Parathyroid adenoma (tissue), 2 donors: ENCODE results near the gene OR2AJ1.

Experiments used
- H2AFZ ChIP-seq: fragments of 300-600 bp; sonication (generic); one replicate; pipeline ENCODE4 v1.7.0; 2017; ENCODE audit warnings: antibody characterized with exemption, mild to moderate bottlenecking
- H3K27ac ChIP-seq: fragments of 300-600 bp; sonication (generic); one replicate; pipeline ENCODE4 v1.7.0; 2017
- H3K27me3 ChIP-seq: fragments of 300-600 bp; sonication (generic); one replicate; pipeline ENCODE4 v1.7.0; 2017; ENCODE audit warnings: low read length; ENCODE audit not compliant: control insufficient read depth, insufficient read depth
- H3K36me3 ChIP-seq: fragments of 300-600 bp; sonication (generic); one replicate; pipeline ENCODE4 v1.7.0; 2017; ENCODE audit warnings: low read length; ENCODE audit not compliant: control insufficient read depth, insufficient read depth
- H3K4me1 ChIP-seq: fragments of 300-600 bp; sonication (generic); one replicate; pipeline ENCODE4 v1.7.0; 2017; ENCODE audit warnings: control low read depth
- H3K4me2 ChIP-seq: fragments of 300-600 bp; sonication (generic); one replicate; pipeline ENCODE4 v1.7.0; 2017; ENCODE audit warnings: low read length
- H3K4me3 ChIP-seq: fragments of 300-600 bp; sonication (generic); one replicate; pipeline ENCODE4 v1.7.0; 2017; ENCODE audit warnings: low read depth, low read length
- H3K79me2 ChIP-seq: fragments of 300-600 bp; sonication (generic); one replicate; pipeline ENCODE4 v1.7.0; 2017; ENCODE audit warnings: control low read depth
- H3K9ac ChIP-seq: fragments of 300-600 bp; sonication (generic); one replicate; pipeline ENCODE4 v1.7.0; 2017; ENCODE audit warnings: mild to moderate bottlenecking
- H3K9me3 ChIP-seq: fragments of 300-600 bp; sonication (generic); one replicate; pipeline ENCODE4 v1.7.0; 2017; ENCODE audit warnings: low read length; ENCODE audit not compliant: control insufficient read depth
- CTCF ChIP-seq: fragments of 300-600 bp; sonication (generic); IDR thresholded peaks from one replicate; pipeline ENCODE4 v1.7.0; 2017; ENCODE audit warnings: antibody characterized with exemption, mild to moderate bottlenecking
- donor health status: primary hyperparathyroidism.

The OR2AJ1 gene

GRCh38 chr1:247966532-247967204, 42.0 kb downstream of the OR2AJ1 start:
- no peak for TF ChIP-seq CTCF
- no peaks in the 10 kb centered on the region for H3K36me3 ChIP-seq
- H3K4me3 ChIP-seq: no peak overlapping the region
- no peak overlapping the region for H3K27ac ChIP-seq
- H2AFZ ChIP-seq: no peak overlapping the region
- no peaks in the 10 kb centered on the region for H3K4me1 ChIP-seq
- H3K9ac ChIP-seq: no peak overlapping the region
- H3K27me3 ChIP-seq: no peaks in the 10 kb centered on the region
- H3K79me2 ChIP-seq: no peaks in the 10 kb centered on the region
- H3K4me2 ChIP-seq: no peak overlapping the region
- H3K9me3 ChIP-seq: no peaks in the 10 kb centered on the region
